WERI-Rb-1 (cell line): Measurements from ENCODE around the gene PARP4.
"Not testable (repeated sequence)": the region's sequence is repeated elsewhere in the genome, so short reads cannot be mapped to it uniquely, and the experiment has no call there.

ENCODE experiments used
- DNase-seq: peaks from one replicate; pipeline ENCODE4 v3.0.0-alpha.2; 2020
- H3K27ac ChIP-seq: fragments of 250-450 bp; sonication (Bioruptor Pico); 2 replicates; pipeline ENCODE4 v1.5.1; 2020; ENCODE audit warnings: mild to moderate bottlenecking, moderate library complexity
- H3K27me3 ChIP-seq: fragments of 250-450 bp; sonication (Bioruptor Pico); 2 replicates; pipeline ENCODE4 v1.5.1; 2021; ENCODE audit warnings: mild to moderate bottlenecking, low read depth, moderate library complexity; ENCODE audit not compliant: insufficient read depth, severe bottlenecking
- H3K36me3 ChIP-seq: fragments of 250-450 bp; sonication (Bioruptor Pico); 2 replicates; pipeline ENCODE4 v1.5.1; 2020; ENCODE audit warnings: mild to moderate bottlenecking, moderate library complexity
- H3K4me3 ChIP-seq: 2 replicates; pipeline ENCODE4 v1.5.1; 2011; ENCODE audit warnings: low read depth, mild to moderate bottlenecking, control low read depth, low read length
- H3K9me3 ChIP-seq: fragments of 250-450 bp; sonication (Bioruptor Pico); 2 replicates; pipeline ENCODE4 v1.5.1; 2021; ENCODE audit warnings: mild to moderate bottlenecking, moderate library complexity; ENCODE audit not compliant: severe bottlenecking
- CTCF ChIP-seq: IDR thresholded peaks from 2 replicates; pipeline ENCODE4 v1.5.1; 2011; ENCODE audit warnings: low read depth, mild to moderate bottlenecking, control low read depth, inconsistent platforms, low read length

The PARP4 gene

DNA sequence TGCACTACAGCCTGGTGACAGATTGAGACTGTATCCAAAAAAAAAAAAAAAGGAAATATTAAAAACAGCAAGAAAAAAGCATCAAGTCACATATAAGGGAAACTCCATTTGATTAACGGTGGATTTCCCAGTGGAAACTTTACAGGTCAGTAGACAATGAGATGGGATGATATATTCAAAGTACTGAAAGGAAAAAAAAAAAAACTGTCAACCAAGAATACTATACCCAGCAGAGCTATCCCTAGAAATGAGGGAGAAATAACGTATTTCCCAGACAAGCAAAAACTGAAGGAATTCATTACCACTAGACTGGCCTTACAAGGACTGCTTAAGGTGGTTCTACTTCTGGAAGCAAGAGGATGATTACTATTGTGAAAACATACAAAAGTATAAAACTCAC, 115.8 kb downstream of the PARP4 start:
- Histone ChIP-seq H3K27ac (no peak overlapping the region), H3K36me3 (no peaks in the 10 kb centered on the region), H3K4me3 (no peak overlapping the region), H3K9me3 (peaks cover 6% of the 10 kb centered on the region), H3K27me3 (no peaks in the 10 kb centered on the region)
- DNase-seq, result no peak
- no peak for TF ChIP-seq CTCF

DNA sequence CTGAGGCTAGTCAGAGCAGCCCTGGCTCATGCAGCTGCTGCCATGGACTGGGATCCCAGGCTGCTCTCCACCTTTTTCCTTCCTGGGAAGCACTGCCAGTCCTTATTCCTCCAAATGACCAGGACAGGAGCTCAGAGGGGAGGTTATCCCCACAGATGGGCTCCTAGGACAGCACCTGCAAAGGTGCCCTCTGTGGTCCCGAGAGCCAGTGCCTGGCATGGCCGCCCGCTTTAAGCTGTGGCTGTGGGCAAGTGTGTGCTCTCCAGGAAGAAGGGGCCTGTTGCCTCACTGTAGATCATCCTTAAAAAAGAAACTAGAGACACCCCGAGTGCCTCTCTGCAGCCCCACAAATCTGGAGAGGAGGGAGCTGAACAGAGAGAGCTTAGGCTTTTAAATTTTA, 119.6 kb downstream of the PARP4 start:
- Histone ChIP-seq H3K27me3 (no peaks in the 10 kb centered on the region), H3K9me3 (peaks cover 6% of the 10 kb centered on the region), H3K4me3 (no peak overlapping the region), H3K27ac (no peak overlapping the region), H3K36me3 (no peaks in the 10 kb centered on the region)
- no peak for DNase-seq
- TF ChIP-seq CTCF, result no peak

GRCh38 chr13:24391771-24392683, 120.6 kb downstream of the PARP4 start:
- not testable (repeated sequence) for DNase-seq, H3K27me3 ChIP-seq, H3K36me3 ChIP-seq, H3K27ac ChIP-seq, H3K9me3 ChIP-seq, H3K4me3 ChIP-seq

DNA sequence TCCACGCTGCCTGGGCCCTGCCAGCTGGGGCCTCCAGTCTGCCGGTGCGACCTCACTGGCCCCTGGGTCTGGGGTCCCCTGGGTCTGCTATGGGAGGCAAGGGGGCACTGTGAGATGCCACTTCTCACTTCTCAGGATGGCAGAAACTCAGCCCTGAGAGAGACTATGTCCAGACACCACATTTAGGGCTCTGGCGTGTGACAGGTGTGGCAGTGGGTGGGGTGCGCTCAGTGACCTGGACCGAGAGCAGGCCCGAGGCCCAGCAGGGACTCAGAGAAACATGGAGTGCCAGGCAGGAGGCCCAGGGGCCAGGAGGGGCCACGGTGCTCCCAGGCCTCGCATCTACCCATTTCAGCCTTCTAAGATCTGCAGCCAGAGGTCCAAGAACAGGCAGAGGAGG, 121.8 kb downstream of the PARP4 start:
- DNase-seq, H3K9me3 ChIP-seq, H3K27ac ChIP-seq: not testable (repeated sequence)

DNA sequence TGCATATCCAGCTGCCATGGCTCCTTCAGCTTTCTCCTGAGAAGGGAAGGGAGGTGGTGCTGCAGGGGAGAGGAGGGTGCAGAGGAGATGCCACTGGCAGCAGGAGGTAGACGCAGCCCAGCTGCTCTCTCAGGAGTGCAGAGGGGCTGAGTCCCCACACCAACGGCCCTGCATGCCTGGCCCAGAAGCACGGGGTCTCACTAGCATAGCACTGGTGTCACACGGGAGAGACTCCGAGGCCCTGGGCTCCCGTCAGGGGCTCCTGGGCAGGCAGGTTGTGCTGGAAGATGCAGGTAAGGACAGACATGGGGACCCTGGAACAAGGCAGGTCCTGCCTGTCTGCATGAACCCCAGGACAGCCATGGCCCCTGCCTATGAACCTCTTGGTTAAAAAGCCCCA, 123.1 kb downstream of the PARP4 start:
- no peaks in the 10 kb centered on the region for H3K27me3 ChIP-seq
- no peaks in the 10 kb centered on the region for H3K36me3 ChIP-seq
- H3K4me3 ChIP-seq, result no peak overlapping the region
- no peak overlapping the region for H3K27ac ChIP-seq
- DNase-seq, result no peak
- H3K9me3 ChIP-seq, result no peaks in the 10 kb centered on the region
- TF ChIP-seq CTCF, result no peak

More for the DNA sequence above, 121.8 kb downstream of the PARP4 start:
- H3K36me3 ChIP-seq, H3K4me3 ChIP-seq, H3K27me3 ChIP-seq: not testable (repeated sequence)

DNA sequence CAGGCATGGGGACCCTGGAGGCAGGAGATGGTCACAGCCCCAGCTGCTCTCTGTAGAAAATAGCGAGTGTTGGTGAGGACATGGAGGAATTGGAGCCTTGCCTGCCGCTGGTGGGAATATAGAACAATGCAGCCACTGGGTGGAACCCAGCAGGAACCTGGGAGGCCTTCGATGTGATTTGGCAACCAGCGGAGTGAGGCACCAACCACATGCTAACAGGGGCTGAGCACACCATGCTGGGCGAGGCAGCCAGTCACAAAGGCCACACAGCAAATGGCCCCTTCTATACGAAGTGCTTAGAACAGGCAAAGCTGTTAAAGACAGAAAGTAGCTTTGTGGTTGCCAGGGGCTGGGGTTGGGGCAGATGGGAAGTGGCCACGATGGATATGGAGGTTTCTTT, 123.8 kb downstream of the PARP4 start:
- H3K36me3 ChIP-seq, H3K9me3 ChIP-seq, H3K4me3 ChIP-seq, H3K27ac ChIP-seq, DNase-seq, H3K27me3 ChIP-seq: not testable (repeated sequence)

- Histone ChIP-seq H3K4me3 (no peak overlapping the region), H3K9me3 (peaks cover 6% of the 10 kb centered on the region), H3K36me3 (no peaks in the 10 kb centered on the region), H3K27me3 (no peaks in the 10 kb centered on the region), H3K27ac (no peak overlapping the region)
- DNase-seq, result no peak
- no peak for TF ChIP-seq CTCF
Measured at GRCh38 chr13:24386816-24387708, 125.5 kb downstream of the PARP4 start.
